AG09309 (cell line): ENCODE data around the gene WHRN.

Experiments used
- DNase-seq: peaks from one replicate; pipeline ENCODE4 v3.0.0-alpha.2; 2010; ENCODE audit warnings: low read depth
- H3K4me3 ChIP-seq: 2 replicates; pipeline ENCODE4 v1.5.1; 2011; ENCODE audit warnings: mild to moderate bottlenecking, low read depth, low read length, moderate library complexity; ENCODE audit not compliant: control insufficient read depth
- TF ChIP-seq, protein P1 (sequence below): IDR thresholded peaks from 2 replicates; pipeline ENCODE4 v1.5.1; 2011; ENCODE audit warnings: mild to moderate bottlenecking, low read depth, low read length, inconsistent platforms; ENCODE audit not compliant: insufficient read depth, control insufficient read depth; ENCODE audit errors: missing control alignments

WHRN gene

DNA sequence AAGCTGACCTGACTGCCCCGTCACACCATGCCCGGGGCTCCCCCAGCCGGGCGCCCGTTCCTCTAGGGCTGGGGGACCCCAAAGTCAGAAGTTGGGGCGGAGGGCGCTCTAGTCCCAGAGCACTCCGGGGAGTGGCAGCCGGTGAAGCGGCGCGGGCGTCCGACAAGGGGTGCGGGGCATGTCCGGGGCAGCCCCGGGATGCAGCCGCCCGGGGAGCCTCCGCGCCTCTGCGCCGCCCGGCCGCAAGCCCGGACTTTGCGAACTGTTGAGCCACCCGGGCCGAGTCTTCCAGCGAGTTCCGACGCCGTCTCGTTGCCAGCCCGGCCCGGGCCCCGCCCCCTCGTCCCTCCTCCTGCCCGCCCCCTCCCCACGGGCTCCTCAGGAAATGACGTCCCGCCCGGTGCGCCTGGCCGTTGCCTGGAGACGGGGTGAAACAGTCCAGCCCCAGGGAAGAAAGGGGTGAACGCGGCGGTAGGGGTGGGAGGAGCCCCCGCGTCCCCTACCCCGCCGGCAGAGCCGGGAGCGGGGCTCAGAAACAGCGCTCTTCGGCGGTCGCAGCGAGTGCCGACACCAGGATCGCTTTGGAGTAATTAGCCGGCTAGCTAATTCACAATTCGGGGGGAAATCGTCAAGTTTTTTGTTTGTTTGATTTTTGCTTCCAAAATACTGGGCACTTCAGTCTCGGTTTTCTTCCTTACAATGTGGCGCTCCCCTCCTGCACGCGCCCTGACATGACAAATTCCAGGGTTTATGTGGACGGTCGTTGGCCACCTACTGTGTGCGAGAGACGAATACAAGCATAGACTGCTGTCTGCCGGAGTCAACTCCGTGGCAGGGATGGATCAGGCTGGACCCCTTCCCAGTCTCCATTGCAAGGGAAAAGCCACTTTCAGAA lies at the start of gene WHRN:
Gene WHRN (minus strand): TSS at position 287 of the 895 bp plus-strand sequence. CDS start 672 bp downstream, outside the sequence.
- TF ChIP-seq, protein P1, sequence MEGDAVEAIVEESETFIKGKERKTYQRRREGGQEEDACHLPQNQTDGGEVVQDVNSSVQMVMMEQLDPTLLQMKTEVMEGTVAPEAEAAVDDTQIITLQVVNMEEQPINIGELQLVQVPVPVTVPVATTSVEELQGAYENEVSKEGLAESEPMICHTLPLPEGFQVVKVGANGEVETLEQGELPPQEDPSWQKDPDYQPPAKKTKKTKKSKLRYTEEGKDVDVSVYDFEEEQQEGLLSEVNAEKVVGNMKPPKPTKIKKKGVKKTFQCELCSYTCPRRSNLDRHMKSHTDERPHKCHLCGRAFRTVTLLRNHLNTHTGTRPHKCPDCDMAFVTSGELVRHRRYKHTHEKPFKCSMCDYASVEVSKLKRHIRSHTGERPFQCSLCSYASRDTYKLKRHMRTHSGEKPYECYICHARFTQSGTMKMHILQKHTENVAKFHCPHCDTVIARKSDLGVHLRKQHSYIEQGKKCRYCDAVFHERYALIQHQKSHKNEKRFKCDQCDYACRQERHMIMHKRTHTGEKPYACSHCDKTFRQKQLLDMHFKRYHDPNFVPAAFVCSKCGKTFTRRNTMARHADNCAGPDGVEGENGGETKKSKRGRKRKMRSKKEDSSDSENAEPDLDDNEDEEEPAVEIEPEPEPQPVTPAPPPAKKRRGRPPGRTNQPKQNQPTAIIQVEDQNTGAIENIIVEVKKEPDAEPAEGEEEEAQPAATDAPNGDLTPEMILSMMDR = no peak
- peak within 1 kb of the TSS; percentile 93 for H3K4me3 ChIP-seq
- peak; percentile 27 for DNase-seq

DNA sequence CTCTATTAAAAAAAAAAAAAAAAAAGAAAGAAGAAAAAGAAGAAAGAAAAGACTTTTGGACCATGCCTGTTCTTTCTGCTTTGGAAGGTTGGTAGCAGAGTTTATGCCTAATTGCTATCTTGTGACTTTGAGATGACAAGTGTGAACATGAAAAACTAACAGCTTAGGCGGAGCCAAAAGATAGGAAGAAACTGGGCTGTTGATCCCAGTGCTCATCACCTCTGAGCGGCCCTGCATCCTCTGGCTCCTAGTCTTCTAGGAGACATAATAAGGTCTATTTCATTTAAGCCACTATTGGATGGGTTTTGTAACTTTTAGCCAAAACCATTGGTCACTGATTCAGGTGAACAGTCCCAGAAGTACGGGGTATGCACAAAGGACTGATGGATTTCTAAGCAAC lies 47.9 kb upstream of the WHRN start:
- DNase-seq = no peak
- H3K4me3 ChIP-seq = no peak overlapping the region
- TF ChIP-seq, protein P1 = no peak

DNA sequence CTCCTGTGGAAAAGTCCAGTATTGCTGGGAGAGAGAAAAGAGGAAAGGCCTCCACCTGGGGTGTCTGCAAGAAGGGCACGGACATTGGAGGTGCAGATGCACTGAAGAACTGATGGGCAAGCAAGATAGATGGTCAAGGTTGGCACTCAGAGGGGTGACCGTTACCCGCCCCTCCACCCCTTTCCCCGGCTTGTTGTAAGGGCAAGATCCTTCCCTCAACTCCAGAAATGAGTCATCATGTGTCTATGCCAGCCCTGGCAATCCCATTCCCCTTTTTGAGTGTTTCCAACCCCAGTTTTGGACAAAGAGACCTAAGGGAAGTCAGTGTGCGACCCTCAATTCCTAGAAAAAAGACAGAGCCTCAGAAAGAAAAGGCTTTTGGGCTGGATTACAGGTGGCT lies 47.4 kb upstream of the WHRN start:
- no peak overlapping the region for H3K4me3 ChIP-seq
- DNase-seq = no peak
- TF ChIP-seq, protein P1 = no peak

DNA sequence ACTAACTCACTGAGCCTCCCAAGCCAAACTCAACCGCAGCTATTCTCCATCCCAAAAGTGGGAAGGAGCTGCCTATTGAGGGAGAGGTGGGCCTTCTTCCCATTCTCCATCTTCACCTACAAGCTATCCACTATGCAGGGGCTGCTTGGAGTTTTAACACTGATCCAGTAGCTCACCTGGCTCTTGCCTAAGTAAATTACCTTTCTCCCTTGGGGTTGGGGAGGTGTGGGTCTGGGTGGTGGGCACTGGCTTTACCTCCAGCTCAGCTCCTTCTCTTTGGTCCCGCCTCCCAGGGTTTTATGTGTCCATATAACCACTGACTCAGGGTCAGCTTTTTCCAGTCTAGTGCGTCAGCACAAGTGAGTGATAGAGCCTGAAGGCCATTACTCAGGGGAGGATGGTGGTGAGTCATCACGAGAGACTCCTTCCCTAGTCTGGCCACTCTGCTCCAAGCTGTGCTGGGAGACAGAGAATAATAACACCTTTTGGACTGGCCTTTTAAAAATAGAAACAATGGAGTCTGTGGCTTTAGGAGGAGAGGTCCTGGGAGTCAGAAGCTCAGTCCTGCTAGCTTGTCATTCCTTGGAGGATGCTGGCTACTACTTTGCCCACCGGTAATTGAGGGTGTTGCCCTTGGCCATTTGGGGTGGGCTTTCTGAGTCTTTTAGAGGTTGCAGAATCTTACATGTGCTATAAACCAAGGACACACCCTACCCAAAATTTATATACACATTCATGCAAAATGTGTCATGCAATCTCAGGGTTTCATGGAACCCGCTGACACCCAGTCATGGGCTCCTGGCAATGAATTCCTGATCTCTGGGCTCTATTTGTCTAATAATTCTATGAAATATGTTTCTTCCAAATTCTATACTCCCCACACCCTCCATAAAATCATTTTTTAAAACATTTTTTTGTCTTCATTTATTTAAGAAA lies 46.7 kb upstream of the WHRN start:
- peak; percentile 98 for DNase-seq
- TF ChIP-seq, protein P1 = no peak
- no peak overlapping the region for H3K4me3 ChIP-seq

DNA sequence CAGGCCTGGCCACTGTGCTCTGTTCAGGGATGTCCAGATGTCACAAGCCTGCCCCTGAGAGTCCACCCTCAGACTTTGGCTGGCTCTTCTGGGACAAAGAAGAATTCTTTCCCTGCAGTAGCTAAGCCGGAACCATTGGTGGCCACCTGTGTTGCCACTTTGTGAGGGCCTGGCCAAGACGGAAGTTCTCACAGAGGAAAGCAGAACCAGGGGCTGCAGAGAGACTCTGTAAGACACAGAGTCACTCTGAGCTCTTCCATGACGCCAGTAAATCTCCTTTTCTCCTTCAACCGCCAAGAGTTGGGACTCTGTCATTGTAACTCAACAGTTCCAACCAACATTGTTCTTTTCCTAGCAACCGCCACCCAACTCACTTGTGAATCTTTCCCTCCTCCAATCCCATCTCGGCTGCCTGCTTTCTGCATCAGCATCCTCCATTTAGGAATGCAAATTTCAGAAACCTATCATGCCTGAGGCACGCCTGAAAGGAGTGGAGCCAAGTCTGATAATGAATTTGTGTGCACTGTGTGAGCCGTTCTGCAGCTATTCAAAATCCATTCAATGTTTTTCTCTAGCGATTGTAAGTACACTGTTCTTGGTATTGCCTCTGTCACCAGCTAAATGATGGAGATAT lies 44.5 kb upstream of the WHRN start:
- TF ChIP-seq, protein P1 = no peak
- no peak for DNase-seq
- no peak overlapping the region for H3K4me3 ChIP-seq

DNA sequence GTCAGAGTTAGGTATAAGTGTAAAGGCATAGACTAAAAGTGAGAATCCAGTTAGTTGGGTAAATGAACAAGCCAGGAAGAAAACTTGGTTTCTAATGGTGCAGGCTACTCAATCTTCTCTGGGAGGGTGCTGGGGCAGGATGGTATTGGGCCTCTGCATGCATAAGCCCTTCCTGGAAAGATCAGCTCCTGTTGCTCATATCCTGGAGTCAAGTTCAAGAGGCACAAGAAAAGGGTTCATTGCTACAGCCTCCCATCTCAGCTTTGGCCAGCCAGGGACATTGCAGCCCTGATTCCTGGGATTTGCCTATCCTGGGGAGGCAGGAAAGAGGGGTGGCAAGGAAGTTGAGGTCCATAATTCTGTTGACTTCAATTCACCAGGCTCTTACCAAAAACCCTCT lies 41.6 kb upstream of the WHRN start:
- no peak for DNase-seq
- TF ChIP-seq, protein P1 = no peak
- no peak overlapping the region for H3K4me3 ChIP-seq
